Purkinje cell (primary cell): ENCODE results near the gene RIC8B. TPM values are rescaled to one million over a fixed set of nuclear protein-coding genes. Genes with fewer than 3 reads are reported as not detected.

Experiments
- polyA plus RNA-seq: library from polyadenylated mRNA; unstranded; fragments of >200 nt; fragmentation: Nextera tagmentation; gene quantifications from 2 replicates; pipeline ENCODE4 v1.2.1, GENCODE V29; 2014

RIC8B gene, protein sequence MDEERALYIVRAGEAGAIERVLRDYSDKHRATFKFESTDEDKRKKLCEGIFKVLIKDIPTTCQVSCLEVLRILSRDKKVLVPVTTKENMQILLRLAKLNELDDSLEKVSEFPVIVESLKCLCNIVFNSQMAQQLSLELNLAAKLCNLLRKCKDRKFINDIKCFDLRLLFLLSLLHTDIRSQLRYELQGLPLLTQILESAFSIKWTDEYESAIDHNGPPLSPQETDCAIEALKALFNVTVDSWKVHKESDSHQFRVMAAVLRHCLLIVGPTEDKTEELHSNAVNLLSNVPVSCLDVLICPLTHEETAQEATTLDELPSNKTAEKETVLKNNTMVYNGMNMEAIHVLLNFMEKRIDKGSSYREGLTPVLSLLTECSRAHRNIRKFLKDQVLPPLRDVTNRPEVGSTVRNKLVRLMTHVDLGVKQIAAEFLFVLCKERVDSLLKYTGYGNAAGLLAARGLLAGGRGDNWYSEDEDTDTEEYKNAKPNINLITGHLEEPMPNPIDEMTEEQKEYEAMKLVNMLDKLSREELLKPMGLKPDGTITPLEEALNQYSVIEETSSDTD
- polyA plus RNA-seq = 7.7 and 8.4 TPM in 2 replicates

DNA sequence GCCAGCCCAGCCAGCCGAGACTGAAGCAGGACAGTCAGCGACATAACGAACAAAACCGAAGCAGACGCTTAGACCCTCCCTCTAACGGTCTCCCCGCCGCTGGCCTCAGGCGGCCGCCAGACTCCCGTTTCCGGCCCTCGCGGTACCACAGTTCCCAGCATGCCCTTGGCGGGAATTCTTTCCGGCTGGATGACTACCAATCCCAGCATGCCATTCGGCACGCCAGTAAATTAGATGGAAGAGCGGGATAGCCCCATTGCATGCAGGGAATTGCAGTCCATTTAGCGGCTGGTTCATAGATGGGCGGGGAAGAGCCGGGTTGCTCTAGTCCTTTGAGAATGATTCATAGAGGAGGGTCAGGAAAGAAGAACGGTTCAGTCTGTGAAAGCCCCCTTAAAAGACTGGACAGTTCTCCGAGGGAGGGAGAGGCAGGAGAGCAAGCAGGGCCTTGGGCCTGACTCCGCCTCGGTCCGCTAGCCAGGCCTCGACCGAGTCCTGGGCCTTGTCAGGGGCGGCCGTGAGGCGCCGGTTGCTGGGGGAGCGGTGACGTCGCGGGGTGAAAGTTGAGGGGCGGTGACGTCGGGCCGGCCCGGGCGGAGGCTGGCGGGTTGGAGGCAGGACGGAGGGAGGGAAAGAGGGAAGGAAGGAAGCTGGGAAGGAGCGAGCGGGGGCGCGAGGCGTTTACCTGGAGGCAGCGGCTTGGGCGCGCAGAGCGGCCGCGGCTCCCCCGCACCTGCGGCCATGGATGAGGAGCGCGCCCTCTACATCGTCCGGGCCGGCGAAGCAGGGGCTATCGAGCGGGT lies at the start of gene RIC8B:
Gene RIC8B, plus strand, starts transcription at position 678 of the 803 bp plus-strand sequence. Its CDS starts 64 bp downstream, at position 742.

Other genes with a start within 250 kb of the RIC8B start
- 5.7 and 7.2 TPM in 2 replicates for gene RFX4, start 191.7 kb upstream of the RIC8B start, polyA plus RNA-seq
- gene TMEM263, start 181.2 kb downstream of the RIC8B start, polyA plus RNA-seq = 116 and 125 TPM in 2 replicates
- 47.6 and 60.2 TPM in 2 replicates for gene MTERF2, start 212.5 kb downstream of the RIC8B start, polyA plus RNA-seq